Suppressor macrophage treated with lipopolysaccharide for 1 hour (primary cell): ENCODE measurements around the gene POLR3K.
A peak's percentile ranks its signal among the peaks of the same experiment; 100 is the strongest.

Experiments
- DNase-seq, 3 donors: peaks; one replicate each; pipeline ENCODE4 v3.0.0-alpha.2; 2020 to 2022

POLR3K gene

GRCh38 chr16:53346-54236 is at the start of gene POLR3K, which contains the start of gene SNRNP25:
POLR3K (minus strand) TSS chr16:53608; CDS start chr16:53586, 22 bp downstream.
SNRNP25 (plus strand) TSS chr16:53828; CDS start chr16:54017, 189 bp downstream.
- DNase-seq: peak; percentile 98 to 99 (median 98)

GRCh38 chr16:102060-102855 is 48.9 kb upstream of the POLR3K start:
- no peak for DNase-seq

- DNase-seq: no peak
Observed at GRCh38 chr16:101586-101985, 48.2 kb upstream of the POLR3K start.

GRCh38 chr16:100989-101388 is 47.6 kb upstream of the POLR3K start:
- DNase-seq: no peak

- no peak for DNase-seq
Observed at GRCh38 chr16:97822-98221, 44.4 kb upstream of the POLR3K start.

- peak; percentile 93 to 95 (median 94) for DNase-seq
Observed at GRCh38 chr16:96935-97381, 43.5 kb upstream of the POLR3K start.

GRCh38 chr16:94918-95265 is 41.5 kb upstream of the POLR3K start:
- no peak for DNase-seq

GRCh38 chr16:92431-93339 is 39.3 kb upstream of the POLR3K start:
- DNase-seq: no peak

GRCh38 chr16:91484-91883 is 38.1 kb upstream of the POLR3K start:
- no peak for DNase-seq

- DNase-seq: no peak
Observed at GRCh38 chr16:89391-90302, 36.2 kb upstream of the POLR3K start.

GRCh38 chr16:88613-89012 is 35.2 kb upstream of the POLR3K start:
- no peak for DNase-seq

GRCh38 chr16:86483-86952 is 33.1 kb upstream of the POLR3K start:
- no peak for DNase-seq

- no peak for DNase-seq
Observed at GRCh38 chr16:85865-86264, 32.5 kb upstream of the POLR3K start.

GRCh38 chr16:85407-85782 is 32.0 kb upstream of the POLR3K start:
- DNase-seq: no peak

- peak; percentile 82 to 85 (median 85) for DNase-seq
Observed at GRCh38 chr16:84718-85406, 31.5 kb upstream of the POLR3K start.

- peak in 1 of 3 donors; percentile 22 for DNase-seq
Observed at GRCh38 chr16:83781-84615, 30.6 kb upstream of the POLR3K start.

GRCh38 chr16:83060-83603 is 29.7 kb upstream of the POLR3K start:
- no peak for DNase-seq

- DNase-seq: peak; percentile 28 to 45 (median 43)
Observed at GRCh38 chr16:79151-80054, 26.0 kb upstream of the POLR3K start.
